Measurements from ENCODE around the gene DOP1A. TPM values are rescaled to one million over a fixed set of nuclear protein-coding genes. Genes with fewer than 3 reads are reported as not detected.

DOP1A gene
- total RNA-seq, 1 donor from 2014 or later = 18.4 TPM

DNA sequence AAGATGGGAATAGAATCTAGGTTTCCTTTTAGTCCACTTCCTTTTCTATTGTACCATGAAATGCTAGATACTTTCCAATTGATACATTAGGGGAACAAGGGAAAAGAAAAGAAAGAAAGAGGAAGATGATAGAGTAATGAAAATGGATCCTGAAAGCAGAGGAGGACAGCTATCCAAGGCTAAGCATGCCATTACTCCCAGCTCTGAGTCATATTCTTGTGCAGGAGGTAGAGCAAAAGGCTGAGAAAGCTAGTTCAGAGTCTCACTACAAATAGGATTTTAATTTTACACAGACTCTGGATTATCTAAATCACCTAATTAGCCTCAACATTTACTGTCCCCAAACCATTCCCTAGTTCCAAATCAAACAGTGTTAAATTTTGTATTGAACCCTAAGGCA, 149.3 kb downstream of the DOP1A start:
- Mint-ChIP-seq H3K36me3 (ENCODE audit: low read depth) (no peaks in the 10 kb centered on the region), H3K27me3 (ENCODE audit: low read depth) (no peaks in the 10 kb centered on the region), H3K9me3 (no peaks in the 10 kb centered on the region)

More for the DNA sequence above, 149.3 kb downstream of the DOP1A start:
- no peak for DNase-seq (ENCODE audit: low read depth, low spot score)
- TF ChIP-seq, protein P1, sequence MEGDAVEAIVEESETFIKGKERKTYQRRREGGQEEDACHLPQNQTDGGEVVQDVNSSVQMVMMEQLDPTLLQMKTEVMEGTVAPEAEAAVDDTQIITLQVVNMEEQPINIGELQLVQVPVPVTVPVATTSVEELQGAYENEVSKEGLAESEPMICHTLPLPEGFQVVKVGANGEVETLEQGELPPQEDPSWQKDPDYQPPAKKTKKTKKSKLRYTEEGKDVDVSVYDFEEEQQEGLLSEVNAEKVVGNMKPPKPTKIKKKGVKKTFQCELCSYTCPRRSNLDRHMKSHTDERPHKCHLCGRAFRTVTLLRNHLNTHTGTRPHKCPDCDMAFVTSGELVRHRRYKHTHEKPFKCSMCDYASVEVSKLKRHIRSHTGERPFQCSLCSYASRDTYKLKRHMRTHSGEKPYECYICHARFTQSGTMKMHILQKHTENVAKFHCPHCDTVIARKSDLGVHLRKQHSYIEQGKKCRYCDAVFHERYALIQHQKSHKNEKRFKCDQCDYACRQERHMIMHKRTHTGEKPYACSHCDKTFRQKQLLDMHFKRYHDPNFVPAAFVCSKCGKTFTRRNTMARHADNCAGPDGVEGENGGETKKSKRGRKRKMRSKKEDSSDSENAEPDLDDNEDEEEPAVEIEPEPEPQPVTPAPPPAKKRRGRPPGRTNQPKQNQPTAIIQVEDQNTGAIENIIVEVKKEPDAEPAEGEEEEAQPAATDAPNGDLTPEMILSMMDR (conservative IDR thresholded peaks at IDR 0.05) = no peak
- Mint-ChIP-seq H3K27ac (ENCODE audit: unreplicated experiment) (no peak overlapping the region), H3K4me1 (peaks cover 4% of the 10 kb centered on the region), H3K4me3 (no peak overlapping the region)

Other genes with a start within 250 kb of the DOP1A start
- gene UBE3D, start 1.8 kb upstream of the DOP1A start, total RNA-seq = 10.3 and 17.1 TPM in 2 replicates
- gene PGM3, start 125.6 kb downstream of the DOP1A start, total RNA-seq = 45.8 and 52.4 TPM in 2 replicates
- gene RWDD2A, start 125.7 kb downstream of the DOP1A start, total RNA-seq = 4.8 and 5.1 TPM in 2 replicates